Activated CD8-positive, alpha-beta memory T cell treated with anti-CD3 and anti-CD28 coated beads, Interleukin-2, amount 10 ng/mL, durations not matched to agents 7 days and 5 days (primary cell): ENCODE measurements around the gene HIGD1A. TPM values are rescaled to one million over a fixed set of nuclear protein-coding genes. Genes with fewer than 3 reads are reported as not detected.

Source experiments
- ATAC-seq: fragments of 150-1000 bp; cut with Tn5 transposase; one replicate; pipeline ENCODE4 v1.10.0; 2021; ENCODE audit warnings: moderate library complexity
- CTCF ChIA-PET: fragments of 350-600 bp; sonication (Branson Sonifier 250); formaldehyde crosslinking; loops from one replicate; lab custom pipeline; 2021; ENCODE audit warnings: antibody characterized with exemption; lab: Charles Lee
- DNase-seq: peaks from one replicate; pipeline ENCODE4 v3.0.0-alpha.2; 2020
- H3K27ac Mint-ChIP-seq: one replicate; pipeline ENCODE4 v1.8.0; 2021; ENCODE audit warnings: mild to moderate bottlenecking, mixed read lengths
- H3K27me3 Mint-ChIP-seq: one replicate; pipeline ENCODE4 v1.8.0; 2021; ENCODE audit warnings: mixed read lengths
- H3K36me3 Mint-ChIP-seq: one replicate; pipeline ENCODE4 v1.8.0; 2021; ENCODE audit warnings: mild to moderate bottlenecking, mixed read lengths
- H3K4me1 Mint-ChIP-seq: one replicate; pipeline ENCODE4 v1.8.0; 2021; ENCODE audit warnings: mixed read lengths
- H3K4me3 Mint-ChIP-seq: one replicate; pipeline ENCODE4 v1.8.0; 2021; ENCODE audit warnings: mild to moderate bottlenecking, moderate library complexity, mixed read lengths
- H3K9me3 Mint-ChIP-seq: one replicate; pipeline ENCODE4 v1.8.0; 2022; ENCODE audit warnings: low read depth, mixed read lengths
- total RNA-seq, 2 experiments: library from RNA; stranded (reverse); gene quantifications; one replicate each; pipeline ENCODE4 v1.2.3, GENCODE V29; 2021

Gene HIGD1A
- total RNA-seq, 2 experiments from 2014 or later: 53.6 to 71.1 TPM

- peaks cover 18% of the 10 kb centered on the region for H3K36me3 Mint-ChIP-seq
- H3K9me3 Mint-ChIP-seq: no peaks in the 10 kb centered on the region
- peaks cover 28% of the 10 kb centered on the region for H3K27me3 Mint-ChIP-seq
- peak; percentile 64 for DNase-seq
- H3K4me3 Mint-ChIP-seq: peak overlapping the region; percentile 100
- H3K27ac Mint-ChIP-seq: peak overlapping the region; percentile 95
- peak; percentile 25 for ATAC-seq
- CTCF ChIA-PET: interaction anchor here (0.8 to 2.6 kb wide), 5 partner anchors 9 to 298 kb away, joined by 3 to 14 read pairs (median 5); no protein-coding TSS in a partner anchor
- peaks cover 38% of the 10 kb centered on the region for H3K4me1 Mint-ChIP-seq
Measured at GRCh38 chr3:42803414-42804105, 730 bp downstream of the HIGD1A start.

DNA sequence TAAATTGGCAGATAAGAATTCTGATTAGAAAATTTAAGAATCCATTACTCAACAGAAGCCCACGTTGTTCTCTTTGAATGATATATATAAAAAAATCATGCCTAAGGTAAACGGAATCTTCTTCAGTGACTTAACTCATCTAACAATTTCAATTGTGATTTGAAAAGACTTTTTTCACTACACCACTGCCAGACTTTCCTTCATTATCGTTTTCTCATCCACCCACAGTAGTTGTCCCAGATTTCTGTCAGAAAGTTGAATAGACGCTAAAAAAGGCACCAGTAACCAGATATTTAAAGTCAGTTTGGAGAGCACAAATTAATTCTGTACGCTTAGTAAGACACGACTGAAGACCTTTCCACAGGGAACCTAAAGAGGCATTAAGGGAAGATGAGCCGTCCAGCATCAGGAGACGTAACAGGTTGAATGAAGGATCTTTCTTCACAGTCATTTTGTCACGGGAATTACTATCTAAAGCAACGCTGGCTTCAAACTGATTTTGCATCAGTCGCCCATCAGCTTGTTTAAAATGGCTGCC lies 1.3 kb downstream of the HIGD1A start:
- H3K4me1 Mint-ChIP-seq: peaks cover 38% of the 10 kb centered on the region
- peak overlapping the region; percentile 37 for H3K27ac Mint-ChIP-seq
- no peaks in the 10 kb centered on the region for H3K9me3 Mint-ChIP-seq
- CTCF ChIA-PET: interaction anchor here (0.8 to 2.6 kb wide), 5 partner anchors 8 to 299 kb away, joined by 3 to 14 read pairs (median 5); no protein-coding TSS in a partner anchor
- DNase-seq: no peak
- H3K4me3 Mint-ChIP-seq: peak overlapping the region; percentile 100
- H3K36me3 Mint-ChIP-seq: peaks cover 18% of the 10 kb centered on the region
- ATAC-seq: no peak
- peaks cover 23% of the 10 kb centered on the region for H3K27me3 Mint-ChIP-seq

DNA sequence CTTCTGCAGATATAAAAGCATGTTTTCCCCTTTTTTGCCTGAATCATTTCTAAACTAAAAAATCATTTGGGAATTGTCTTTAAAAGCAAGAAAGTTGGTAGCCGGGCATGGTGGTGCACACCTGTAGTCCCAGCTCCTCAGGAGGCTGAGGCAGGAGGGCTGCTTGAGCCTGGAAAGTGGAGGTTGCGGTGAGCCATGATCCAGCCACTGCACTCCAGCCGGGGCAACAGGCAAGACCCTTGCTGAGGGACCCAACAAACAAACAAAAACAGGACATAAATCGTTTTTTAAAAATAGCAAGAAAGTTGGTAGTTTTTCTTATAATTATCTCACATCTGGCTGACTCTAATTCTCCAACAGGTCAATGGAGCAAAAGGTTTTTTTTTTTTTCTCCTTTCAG lies 2.5 kb downstream of the HIGD1A start:
- H3K4me3 Mint-ChIP-seq: no peak overlapping the region
- ATAC-seq (no peak), DNase-seq (no peak)
- peaks cover 14% of the 10 kb centered on the region for H3K27me3 Mint-ChIP-seq
- no peak overlapping the region for H3K27ac Mint-ChIP-seq
- H3K9me3 Mint-ChIP-seq: no peaks in the 10 kb centered on the region
- peaks cover 38% of the 10 kb centered on the region for H3K4me1 Mint-ChIP-seq
- CTCF ChIA-PET: no interaction called here
- peaks cover 18% of the 10 kb centered on the region for H3K36me3 Mint-ChIP-seq

DNA sequence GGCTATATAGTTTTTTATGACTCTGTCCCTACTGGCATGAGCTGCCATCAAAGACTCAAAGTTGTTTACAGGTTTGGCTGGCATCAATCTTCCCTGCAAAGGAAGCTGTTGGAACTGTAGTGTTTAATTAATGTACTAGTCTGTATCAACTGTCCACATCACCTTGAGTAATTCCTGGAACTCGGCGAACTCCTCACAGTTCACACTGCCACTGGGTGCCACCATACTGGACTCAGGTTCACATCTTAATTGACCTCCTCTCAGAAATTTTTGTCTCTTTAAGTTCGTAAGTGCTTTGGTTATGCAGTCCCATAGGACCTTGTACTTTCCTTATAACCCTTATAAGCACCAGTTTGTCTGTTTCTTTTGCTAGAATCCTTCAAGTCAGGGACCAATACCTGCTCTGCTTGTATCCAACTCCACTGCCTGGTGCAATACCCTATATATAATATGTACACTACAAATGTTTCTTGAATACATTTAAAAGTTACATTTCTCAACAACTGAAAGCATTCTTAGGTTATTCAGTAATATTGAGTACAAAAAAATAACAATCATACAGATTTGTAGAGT lies 3.2 kb downstream of the HIGD1A start:
- Mint-ChIP-seq H3K36me3 (peaks cover 21% of the 10 kb centered on the region), H3K4me3 (no peak overlapping the region), H3K9me3 (no peaks in the 10 kb centered on the region), H3K27ac (no peak overlapping the region), H3K27me3 (peaks cover 8% of the 10 kb centered on the region), H3K4me1 (peaks cover 41% of the 10 kb centered on the region)
- CTCF ChIA-PET: interaction anchor here (1.0 kb wide), 1 partner anchor 73 kb away, joined by 3 read pairs; no protein-coding TSS in a partner anchor
- no peak for DNase-seq
- no peak for ATAC-seq

- no peaks in the 10 kb centered on the region for H3K27me3 Mint-ChIP-seq
- peaks cover 25% of the 10 kb centered on the region for H3K36me3 Mint-ChIP-seq
- H3K9me3 Mint-ChIP-seq: no peaks in the 10 kb centered on the region
- no peak for DNase-seq
- ATAC-seq: no peak
- no peak overlapping the region for H3K27ac Mint-ChIP-seq
- CTCF ChIA-PET: interaction anchor here (1.0 kb wide), 1 partner anchor 74 kb away, joined by 3 read pairs; no protein-coding TSS in a partner anchor
- H3K4me1 Mint-ChIP-seq: peaks cover 40% of the 10 kb centered on the region
- H3K4me3 Mint-ChIP-seq: no peak overlapping the region
Measured at GRCh38 chr3:42800251-42800650, 4.0 kb downstream of the HIGD1A start.

- Mint-ChIP-seq H3K36me3 (peaks cover 27% of the 10 kb centered on the region), H3K4me1 (peaks cover 34% of the 10 kb centered on the region), H3K9me3 (no peaks in the 10 kb centered on the region), H3K4me3 (no peak overlapping the region), H3K27me3 (no peaks in the 10 kb centered on the region), H3K27ac (no peak overlapping the region)
- no peak for DNase-seq
- no peak for ATAC-seq
- CTCF ChIA-PET: no interaction called here
Measured at GRCh38 chr3:42799376-42799775, 4.9 kb downstream of the HIGD1A start.

DNA sequence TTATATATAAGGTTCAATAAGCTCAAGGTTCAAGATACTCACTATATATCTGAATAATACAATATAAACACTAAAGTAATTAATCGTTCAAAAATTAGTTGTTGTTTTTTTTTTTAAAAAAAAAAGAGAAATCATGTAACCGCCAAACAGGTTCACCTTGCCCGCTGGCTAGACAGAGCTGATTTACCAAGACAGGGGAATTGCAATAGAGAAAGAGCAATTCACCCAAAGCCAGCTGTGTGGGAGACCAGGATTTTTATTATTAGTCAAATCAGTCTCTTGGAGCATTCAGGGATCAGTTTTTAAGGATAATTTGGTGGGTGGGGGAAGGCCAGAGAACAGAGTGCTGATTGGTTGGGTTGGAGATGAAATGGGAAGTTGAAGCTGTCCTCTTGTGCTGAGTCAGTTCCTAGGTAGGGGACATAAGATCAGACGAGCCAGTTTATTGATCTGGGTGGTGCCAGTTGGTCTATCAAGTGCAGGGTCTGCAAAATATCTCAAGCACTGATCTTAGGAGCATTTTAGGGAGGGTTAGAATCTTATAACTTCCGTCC lies 7.9 kb downstream of the HIGD1A start:
- Mint-ChIP-seq H3K4me1 (peaks cover 16% of the 10 kb centered on the region), H3K9me3 (no peaks in the 10 kb centered on the region), H3K36me3 (peaks cover 31% of the 10 kb centered on the region), H3K4me3 (no peak overlapping the region), H3K27me3 (no peaks in the 10 kb centered on the region), H3K27ac (no peak overlapping the region)
- CTCF ChIA-PET: interaction anchor here (0.5 to 4.0 kb wide), 4 partner anchors 7 to 247 kb away, joined by 3 to 14 read pairs (median 4); partner anchors contain the start of gene HIGD1A
- no peak for ATAC-seq
- DNase-seq: no peak

GRCh38 chr3:42795621-42796181 lies 8.6 kb downstream of the HIGD1A start:
- H3K27ac Mint-ChIP-seq: no peak overlapping the region
- H3K27me3 Mint-ChIP-seq: no peaks in the 10 kb centered on the region
- peaks cover 34% of the 10 kb centered on the region for H3K36me3 Mint-ChIP-seq
- no peak overlapping the region for H3K4me3 Mint-ChIP-seq
- H3K4me1 Mint-ChIP-seq: peaks cover 15% of the 10 kb centered on the region
- DNase-seq (no peak), ATAC-seq (no peak)
- CTCF ChIA-PET: interaction anchor here (0.5 to 4.0 kb wide), 4 partner anchors 8 to 246 kb away, joined by 3 to 14 read pairs (median 3); partner anchors contain the start of gene HIGD1A
- no peaks in the 10 kb centered on the region for H3K9me3 Mint-ChIP-seq

DNA sequence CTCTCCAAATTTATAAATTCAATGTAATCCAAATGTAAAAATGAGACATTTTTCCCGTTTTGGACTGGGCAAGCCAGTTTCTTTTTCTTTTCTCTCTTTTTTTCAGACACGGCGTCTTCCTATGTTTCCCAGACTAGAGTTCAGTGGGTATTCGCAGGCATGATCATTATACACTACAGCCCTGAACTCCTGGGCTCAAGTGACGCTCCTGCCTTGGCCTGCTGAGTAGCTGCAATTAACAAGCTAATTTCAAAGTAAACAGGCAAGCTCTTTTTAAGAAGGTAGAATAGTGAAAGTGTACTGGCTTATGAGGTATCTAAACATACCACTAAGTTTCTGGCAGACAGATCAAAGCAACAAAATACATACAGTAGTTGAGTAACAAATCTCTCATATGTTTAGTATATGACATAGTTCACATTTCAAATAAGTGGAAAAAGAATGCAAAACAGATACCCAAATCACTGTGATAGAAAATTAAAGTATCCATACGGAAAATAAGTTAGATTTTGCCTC lies 13.5 kb downstream of the HIGD1A start:
- Mint-ChIP-seq H3K27ac (no peak overlapping the region), H3K9me3 (no peaks in the 10 kb centered on the region), H3K4me3 (no peak overlapping the region), H3K36me3 (peaks cover 35% of the 10 kb centered on the region), H3K27me3 (no peaks in the 10 kb centered on the region), H3K4me1 (peaks cover 8% of the 10 kb centered on the region)
- no peak for DNase-seq
- CTCF ChIA-PET: interaction anchor here (1.5 kb wide), 1 partner anchor 41 kb away, joined by 4 read pairs; no protein-coding TSS in a partner anchor
- no peak for ATAC-seq

- no peak for ATAC-seq
- no peak overlapping the region for H3K27ac Mint-ChIP-seq
- H3K36me3 Mint-ChIP-seq: peaks cover 32% of the 10 kb centered on the region
- peaks cover 10% of the 10 kb centered on the region for H3K4me1 Mint-ChIP-seq
- H3K4me3 Mint-ChIP-seq: no peak overlapping the region
- H3K27me3 Mint-ChIP-seq: no peaks in the 10 kb centered on the region
- DNase-seq: no peak
- H3K9me3 Mint-ChIP-seq: no peaks in the 10 kb centered on the region
- CTCF ChIA-PET: interaction anchor here (1.0 kb wide), 1 partner anchor 8 kb away, joined by 3 read pairs; no protein-coding TSS in a partner anchor
Measured at GRCh38 chr3:42786631-42787030, 17.7 kb downstream of the HIGD1A start.

- Mint-ChIP-seq H3K4me3 (no peak overlapping the region), H3K36me3 (peaks cover 32% of the 10 kb centered on the region), H3K4me1 (peaks cover 10% of the 10 kb centered on the region), H3K27ac (no peak overlapping the region), H3K9me3 (no peaks in the 10 kb centered on the region), H3K27me3 (no peaks in the 10 kb centered on the region)
- CTCF ChIA-PET: interaction anchor here (1.0 to 1.6 kb wide), 2 partner anchors 9 to 45 kb away, joined by 3 to 7 read pairs; no protein-coding TSS in a partner anchor
- no peak for ATAC-seq
- DNase-seq: no peak
Measured at GRCh38 chr3:42786212-42786611, 18.1 kb downstream of the HIGD1A start.

DNA sequence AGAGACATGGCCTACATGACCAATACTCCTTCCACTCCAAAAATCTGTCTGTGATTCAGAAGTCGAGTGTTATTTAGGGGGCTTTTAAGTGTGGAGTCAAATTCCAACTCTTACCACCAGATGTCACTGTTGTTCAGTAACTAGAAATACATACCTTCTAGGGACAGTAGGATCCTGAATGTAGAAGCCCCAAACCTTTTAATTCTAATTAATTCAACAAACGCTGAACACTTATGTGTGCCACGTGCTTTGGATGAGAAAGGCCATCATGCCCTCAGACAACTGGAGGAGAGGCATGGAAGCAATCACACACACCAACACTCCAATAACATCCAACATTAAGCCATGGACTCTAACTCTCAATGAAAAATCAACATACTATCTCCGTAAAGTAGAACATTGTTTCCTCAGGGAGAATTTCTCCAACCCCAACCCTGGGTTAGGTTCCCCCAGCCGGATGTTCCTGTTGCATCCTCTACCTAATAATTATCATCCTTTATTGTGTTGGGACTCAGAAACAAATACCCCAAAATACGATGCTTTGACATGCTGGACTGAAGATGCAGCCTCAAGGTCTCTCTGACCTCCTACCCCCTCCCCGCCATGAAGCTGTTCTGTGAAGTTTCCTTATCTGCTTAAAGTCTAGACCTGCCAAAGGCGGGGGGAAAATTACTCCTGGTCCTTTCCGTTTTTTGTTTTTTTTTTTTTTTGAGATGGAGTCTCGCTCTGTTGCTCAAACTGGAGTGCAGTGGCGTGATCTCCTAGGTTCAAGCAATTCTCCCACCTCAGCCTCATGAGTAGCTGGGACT lies 23.2 kb downstream of the HIGD1A start:
- H3K27ac Mint-ChIP-seq: no peak overlapping the region
- peaks cover 15% of the 10 kb centered on the region for H3K36me3 Mint-ChIP-seq
- CTCF ChIA-PET: interaction anchor here (0.6 to 1.9 kb wide), 7 partner anchors 14 to 403 kb away, joined by 3 to 6 read pairs (median 4); partner anchors contain the start of gene HIGD1A
- ATAC-seq (peak; percentile 92), DNase-seq (no peak)
- no peaks in the 10 kb centered on the region for H3K9me3 Mint-ChIP-seq
- no peak overlapping the region for H3K4me3 Mint-ChIP-seq
- peaks cover 2% of the 10 kb centered on the region for H3K4me1 Mint-ChIP-seq
- no peaks in the 10 kb centered on the region for H3K27me3 Mint-ChIP-seq
